22Rv1 (cell line): ENCODE results near the gene HOXB4.

Experiments used
- H3K27ac ChIP-seq: fragments of 450-650 bp; 2 replicates; pipeline ENCODE4 v1.5.1; 2017
- CTCF ChIP-seq: fragments of 450-650 bp; IDR thresholded peaks from 2 replicates; pipeline ENCODE4 v1.5.1; 2017; ENCODE audit warnings: mild to moderate bottlenecking
- ZFX ChIP-seq: fragments of 450-650 bp; IDR thresholded peaks from 2 replicates; pipeline ENCODE4 v1.6.1; 2017; ENCODE audit warnings: antibody characterized with exemption, borderline replicate concordance

The HOXB4 gene

GRCh38 chr17:48612854-48613691 is 34.9 kb upstream of the HOXB4 start:
- peak; percentile 34 for TF ChIP-seq CTCF
- no peak for TF ChIP-seq ZFX
- H3K27ac ChIP-seq, result peak overlapping the region; percentile 96

- TF ChIP-seq CTCF (no peak), ZFX (no peak)
- peak overlapping the region; percentile 96 for H3K27ac ChIP-seq
Observed at GRCh38 chr17:48612456-48612853, 34.3 kb upstream of the HOXB4 start.

- peak overlapping the region; percentile 96 for H3K27ac ChIP-seq
- no peak for TF ChIP-seq ZFX
- no peak for TF ChIP-seq CTCF
Observed at GRCh38 chr17:48611681-48612455, 33.7 kb upstream of the HOXB4 start.

GRCh38 chr17:48611213-48611612 is 33.1 kb upstream of the HOXB4 start:
- peak overlapping the region; percentile 96 for H3K27ac ChIP-seq
- no peak for TF ChIP-seq ZFX
- no peak for TF ChIP-seq CTCF

- peak within 1 kb of the TSS; percentile 96 for H3K27ac ChIP-seq
- no peak for TF ChIP-seq CTCF
Observed at GRCh38 chr17:48610282-48611211, 32.4 kb upstream of the HOXB4 start, which contains the start of gene HOXB7. HOXB7 (minus strand) TSS chr17:48611017; CDS start chr17:48610918, 99 bp downstream.

GRCh38 chr17:48609759-48610281 is 31.7 kb upstream of the HOXB4 start:
- H3K27ac ChIP-seq, result peak overlapping the region; percentile 96
- TF ChIP-seq ZFX, result no peak
- no peak for TF ChIP-seq CTCF
